H9 (cell line): ENCODE results near the gene RABL6. TPM values are rescaled to one million over a fixed set of nuclear protein-coding genes. Genes with fewer than 3 reads are reported as not detected.
"Not testable (repeated sequence)": the region's sequence is repeated elsewhere in the genome, so short reads cannot be mapped to it uniquely, and the experiment has no call there.

Experiments used
- DNase-seq: peaks from one replicate; pipeline ENCODE4 v3.0.0-alpha.2; 2017
- H2AFZ ChIP-seq: one replicate; pipeline ENCODE4 v1.6.1; 2013; ENCODE audit warnings: mild to moderate bottlenecking, low read length, control low read depth, moderate library complexity
- H2AK5ac ChIP-seq: 2 replicates; pipeline ENCODE4 v1.6.1; 2013; ENCODE audit warnings: low read length, control low read depth, mixed read lengths; ENCODE audit not compliant: insufficient read length
- H2BK120ac ChIP-seq: one replicate; pipeline ENCODE4 v1.6.1; 2013; ENCODE audit warnings: low read depth, mild to moderate bottlenecking, low read length, control low read depth, inconsistent platforms; ENCODE audit not compliant: poor library complexity, severe bottlenecking
- H2BK12ac ChIP-seq: 2 replicates; pipeline ENCODE4 v1.6.1; 2013; ENCODE audit warnings: low read length, control low read depth, mixed read lengths, low read depth; ENCODE audit not compliant: insufficient read length
- H2BK15ac ChIP-seq: 2 replicates; pipeline ENCODE4 v1.6.1; 2013; ENCODE audit warnings: low read depth, low read length, control low read depth
- H2BK20ac ChIP-seq: one replicate; pipeline ENCODE4 v1.6.1; 2013; ENCODE audit warnings: low read depth, mild to moderate bottlenecking, low read length, control low read depth, inconsistent platforms; ENCODE audit not compliant: poor library complexity, severe bottlenecking
- H2BK5ac ChIP-seq: 2 replicates; pipeline ENCODE4 v1.6.1; 2013; ENCODE audit warnings: low read length, control low read depth, mixed read lengths; ENCODE audit not compliant: insufficient read length
- H3K14ac ChIP-seq: 2 replicates; pipeline ENCODE4 v1.6.1; 2013; ENCODE audit warnings: low read length, control low read depth; ENCODE audit not compliant: insufficient read depth
- H3K18ac ChIP-seq: 2 replicates; pipeline ENCODE4 v1.6.1; 2013; ENCODE audit warnings: low read depth, mild to moderate bottlenecking, mixed read lengths, low read length, control low read depth; ENCODE audit not compliant: insufficient read length
- H3K23ac ChIP-seq: 2 replicates; pipeline ENCODE4 v1.6.1; 2013; ENCODE audit warnings: low read length, control low read depth, mixed read lengths, low read depth; ENCODE audit not compliant: insufficient read length
- H3K23me2 ChIP-seq: 2 replicates; pipeline ENCODE4 v1.6.1; 2013; ENCODE audit warnings: low read depth, mild to moderate bottlenecking, mixed read lengths, low read length, control low read depth; ENCODE audit not compliant: insufficient read length, poor library complexity, severe bottlenecking
- H3K27ac ChIP-seq: 2 replicates; pipeline ENCODE4 v1.5.1; 2013; ENCODE audit warnings: low read length, control low read depth, mixed read lengths, low read depth; ENCODE audit not compliant: insufficient read length
- H3K27me3 ChIP-seq: 2 replicates; pipeline ENCODE4 v1.6.1; 2013; ENCODE audit warnings: low read length, control low read depth, inconsistent platforms; ENCODE audit not compliant: insufficient read depth
- H3K4ac ChIP-seq: 2 replicates; pipeline ENCODE4 v1.6.1; 2013; ENCODE audit warnings: low read depth, mild to moderate bottlenecking, control low read depth, inconsistent platforms, low read length, moderate library complexity
- H3K4me1 ChIP-seq: 2 replicates; pipeline ENCODE4 v1.6.1; 2013; ENCODE audit warnings: low read length, control low read depth, inconsistent platforms; ENCODE audit not compliant: insufficient read depth
- H3K4me2 ChIP-seq: 2 replicates; pipeline ENCODE4 v1.6.1; 2013; ENCODE audit warnings: low read length, control low read depth, mixed read lengths; ENCODE audit not compliant: insufficient read length, insufficient read depth
- H3K56ac ChIP-seq: 2 replicates; pipeline ENCODE4 v1.6.1; 2013; ENCODE audit warnings: low read depth, mild to moderate bottlenecking, mixed read lengths, low read length, control low read depth; ENCODE audit not compliant: insufficient read length
- H3K79me1 ChIP-seq: 2 replicates; pipeline ENCODE4 v1.6.1; 2013; ENCODE audit warnings: low read depth, mild to moderate bottlenecking, moderate library complexity, low read length, control low read depth, inconsistent platforms; ENCODE audit not compliant: insufficient read depth, poor library complexity, severe bottlenecking
- H3K79me2 ChIP-seq: 2 replicates; pipeline ENCODE4 v1.6.1; 2013; ENCODE audit warnings: low read length, control low read depth, inconsistent platforms; ENCODE audit not compliant: insufficient read depth
- H3K9ac ChIP-seq: 2 replicates; pipeline ENCODE4 v1.6.1; 2013; ENCODE audit warnings: low read length, control low read depth, mixed read lengths; ENCODE audit not compliant: insufficient read length; ENCODE audit errors: extremely low read depth
- H3K9me3 ChIP-seq: one replicate; pipeline ENCODE4 v1.6.1; 2013; ENCODE audit warnings: low read depth, low read length, inconsistent platforms; ENCODE audit not compliant: control insufficient read depth
- H3T11ph ChIP-seq: one replicate; pipeline ENCODE4 v1.6.1; 2013; ENCODE audit warnings: mild to moderate bottlenecking, low read length, control low read depth, inconsistent platforms
- H4K20me1 ChIP-seq: one replicate; pipeline ENCODE4 v1.6.1; 2013; ENCODE audit not compliant: control insufficient read depth, insufficient read length, insufficient read depth
- H4K5ac ChIP-seq: 2 replicates; pipeline ENCODE4 v1.6.1; 2013; ENCODE audit warnings: low read depth, mild to moderate bottlenecking, mixed read lengths, low read length, control low read depth; ENCODE audit not compliant: insufficient read length
- H4K8ac ChIP-seq: replicated peaks from 2 replicates; pipeline ENCODE4 v1.6.1; 2013; ENCODE audit warnings: low read length, control low read depth, mixed read lengths, low read depth; ENCODE audit not compliant: insufficient read length
- H4K91ac ChIP-seq: 2 replicates; pipeline ENCODE4 v1.6.1; 2013; ENCODE audit warnings: low read depth, mild to moderate bottlenecking, moderate library complexity, mixed read lengths, low read length, control low read depth; ENCODE audit not compliant: insufficient read length
- H3K27ac Mint-ChIP-seq, 3 experiments: 2 replicates in 2 of 3; 3 replicates in 1 of 3; pipeline ENCODE4 v1.8.0; 2020 to 2021; ENCODE audit warnings: mixed read lengths in 3 of 3, mild to moderate bottlenecking in 1 of 3, moderate library complexity in 1 of 3
- H3K27me3 Mint-ChIP-seq: 2 replicates; pipeline ENCODE4 v1.8.0; 2021; ENCODE audit warnings: low read depth, mild to moderate bottlenecking, moderate library complexity, mixed read lengths
- H3K36me3 Mint-ChIP-seq, 3 experiments: 2 replicates in 2 of 3; 3 replicates in 1 of 3; pipeline ENCODE4 v1.8.0; 2020 to 2021; ENCODE audit warnings: low read depth in 3 of 3, mixed read lengths in 3 of 3; ENCODE audit not compliant: insufficient read depth in 1 of 3
- H3K4me1 Mint-ChIP-seq, 2 experiments: 2 replicates each; pipeline ENCODE4 v1.8.0; 2020; ENCODE audit warnings: mixed read lengths in 2 of 2
- H3K4me3 Mint-ChIP-seq, 2 experiments: 2 replicates in 1 of 2; 3 replicates in 1 of 2; pipeline ENCODE4 v1.8.0; 2020 to 2021; ENCODE audit warnings: mild to moderate bottlenecking in 2 of 2, mixed read lengths in 2 of 2, moderate library complexity in 1 of 2
- H3K9me3 Mint-ChIP-seq, 2 experiments: 2 replicates in 1 of 2; 3 replicates in 1 of 2; pipeline ENCODE4 v1.8.0; 2020; ENCODE audit warnings: mild to moderate bottlenecking in 2 of 2, mixed read lengths in 2 of 2, moderate library complexity in 1 of 2
- WGBS: extraction: QIAGEN DNeasy Blood & Tissue Kit; methylation state at CpG from one replicate; pipeline ENCODE4 v1.1.7; 2013; ENCODE audit warnings: missing lambda C conversion rate, low lambda C conversion rate, mixed read lengths; ENCODE audit not compliant: insufficient read length; ENCODE audit errors: extremely low coverage; 5-methylcytosine and 5-hydroxymethylcytosine counted together
- total RNA-seq: library from RNA; stranded (reverse); gene quantifications from 2 replicates; pipeline ENCODE4 v1.2.1, GENCODE V29; 2021
- TF ChIP-seq, protein P1 (sequence below): fragments of 200-600 bp; sonication (generic); conservative IDR thresholded peaks from 3 replicates; pipeline ENCODE4 v1.8.0; 2021; ENCODE audit warnings: antibody characterized with exemption, mild to moderate bottlenecking

The RABL6 gene
- total RNA-seq, 1 experiment from 2014 or later: 108 TPM

DNA sequence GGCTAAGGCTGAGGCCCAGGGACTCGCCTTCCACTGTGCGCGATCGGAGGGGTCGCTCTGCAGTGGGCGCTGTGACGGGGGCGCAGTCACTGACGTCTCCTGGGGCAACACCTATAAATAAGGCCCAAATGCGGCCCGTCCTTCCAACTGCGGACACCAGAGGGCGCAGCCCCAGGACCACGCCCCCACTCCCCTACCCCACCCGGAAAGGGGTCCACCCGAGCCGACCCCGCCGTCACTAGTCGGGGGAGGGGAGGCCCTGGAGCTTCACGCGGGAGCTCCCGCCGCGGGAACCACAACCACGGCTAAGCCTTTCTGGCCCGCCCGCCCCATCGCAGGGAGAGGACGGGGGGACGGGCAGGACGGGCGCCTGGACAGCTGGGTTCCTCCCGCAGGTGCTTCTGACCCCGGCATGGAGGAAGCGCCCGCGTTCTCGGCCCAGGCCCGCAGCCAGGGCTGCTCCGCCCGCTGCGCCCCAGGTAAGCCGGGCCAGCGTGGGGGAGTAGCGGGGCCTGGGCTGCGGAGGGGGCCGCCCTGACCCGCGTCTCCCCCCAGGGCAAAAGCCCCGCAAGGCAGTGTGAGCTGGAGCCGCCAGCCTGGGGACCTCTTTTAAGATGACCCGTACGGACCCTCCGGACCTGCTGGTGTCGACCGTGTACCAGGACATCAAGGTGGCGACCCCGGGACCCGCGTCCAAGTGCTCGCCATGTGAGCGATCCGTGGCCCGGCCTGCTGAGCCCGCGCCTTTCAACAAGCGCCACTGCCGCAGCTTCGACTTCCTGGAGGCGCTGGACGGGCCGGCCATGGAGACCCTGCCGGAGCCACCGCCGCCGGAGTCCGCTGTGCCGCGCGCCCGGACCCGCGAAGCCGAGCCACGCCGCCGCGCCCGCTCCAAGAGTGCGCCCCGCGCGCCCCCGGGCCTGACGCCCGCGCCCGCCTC lies 36.3 kb downstream of the RABL6 start:
- not testable (repeated sequence) for H3K9me3 Mint-ChIP-seq, H2AFZ ChIP-seq, H3K79me1 ChIP-seq, H3K27me3 ChIP-seq, H3K79me2 ChIP-seq, H3K4me1 ChIP-seq, H3K27me3 Mint-ChIP-seq, H2BK15ac ChIP-seq, H4K8ac ChIP-seq, H4K5ac ChIP-seq, H3K56ac ChIP-seq, H2BK20ac ChIP-seq, H3K18ac ChIP-seq, H3K14ac ChIP-seq, H2BK120ac ChIP-seq, H3K27ac Mint-ChIP-seq, H3K4me2 ChIP-seq, H3K36me3 Mint-ChIP-seq, H3T11ph ChIP-seq, H3K4ac ChIP-seq, H4K91ac ChIP-seq, H4K20me1 ChIP-seq, H3K9me3 ChIP-seq, H3K23me2 ChIP-seq, H2AK5ac ChIP-seq, H2BK5ac ChIP-seq, H2BK12ac ChIP-seq, H3K23ac ChIP-seq, H3K27ac ChIP-seq, H3K9ac ChIP-seq
- H3K4me3 Mint-ChIP-seq: peak overlapping the region in 1 of 2 experiments; percentile 23; a peak in 2 of 5 replicates
- no CpG with 5 or more reads among the region's 99 CpGs for WGBS
- H3K4me1 Mint-ChIP-seq: peaks cover 16 to 28% of the 10 kb centered on the region in 2 experiments
- TF ChIP-seq, protein P1, sequence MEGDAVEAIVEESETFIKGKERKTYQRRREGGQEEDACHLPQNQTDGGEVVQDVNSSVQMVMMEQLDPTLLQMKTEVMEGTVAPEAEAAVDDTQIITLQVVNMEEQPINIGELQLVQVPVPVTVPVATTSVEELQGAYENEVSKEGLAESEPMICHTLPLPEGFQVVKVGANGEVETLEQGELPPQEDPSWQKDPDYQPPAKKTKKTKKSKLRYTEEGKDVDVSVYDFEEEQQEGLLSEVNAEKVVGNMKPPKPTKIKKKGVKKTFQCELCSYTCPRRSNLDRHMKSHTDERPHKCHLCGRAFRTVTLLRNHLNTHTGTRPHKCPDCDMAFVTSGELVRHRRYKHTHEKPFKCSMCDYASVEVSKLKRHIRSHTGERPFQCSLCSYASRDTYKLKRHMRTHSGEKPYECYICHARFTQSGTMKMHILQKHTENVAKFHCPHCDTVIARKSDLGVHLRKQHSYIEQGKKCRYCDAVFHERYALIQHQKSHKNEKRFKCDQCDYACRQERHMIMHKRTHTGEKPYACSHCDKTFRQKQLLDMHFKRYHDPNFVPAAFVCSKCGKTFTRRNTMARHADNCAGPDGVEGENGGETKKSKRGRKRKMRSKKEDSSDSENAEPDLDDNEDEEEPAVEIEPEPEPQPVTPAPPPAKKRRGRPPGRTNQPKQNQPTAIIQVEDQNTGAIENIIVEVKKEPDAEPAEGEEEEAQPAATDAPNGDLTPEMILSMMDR: peak; percentile 84
- DNase-seq: peak; percentile 70
